Measurements from ENCODE around the gene ABCG1. TPM values are rescaled to one million over a fixed set of nuclear protein-coding genes. Genes with fewer than 3 reads are reported as not detected.

The ABCG1 gene
- total RNA-seq, 1 experiment from 2014 or later, result 5.6 TPM

GRCh38 chr21:42272984-42273600 is 54.2 kb downstream of the ABCG1 start:
- BruUV-seq (replicated peaks), result no TSS peak
- CTCF ChIA-PET, result no interaction called here
- no peaks in the 10 kb centered on the region for H4K20me1 ChIP-seq (ENCODE audit: insufficient read depth)

GRCh38 chr21:42276076-42276475 is 57.1 kb downstream of the ABCG1 start:
- BruUV-seq (replicated peaks), result no TSS peak
- intact Hi-C loops (cut with micrococcal nuclease; ENCODE audit: unreplicated experiment), result no loop called here
- TF ChIP-seq CTCF (conservative IDR thresholded peaks at IDR 0.05), result no peak
- TF ChIP-seq EZH2 (IDR thresholded peaks at IDR 0.05; ENCODE audit: low read depth), result no peak
- Histone ChIP-seq H3K36me3 (ENCODE audit: low read depth) (no peaks in the 10 kb centered on the region), H4K20me1 (ENCODE audit: insufficient read depth) (no peaks in the 10 kb centered on the region), H3K4me1 (replicated peaks; ENCODE audit: insufficient read depth) (no peaks in the 10 kb centered on the region), H3K4me2 (no peak overlapping the region), H2AFZ (no peak overlapping the region), H3K27ac (no peak overlapping the region), H3K4me3 (no peak overlapping the region), H3K27me3 (ENCODE audit: insufficient read depth, low read depth) (no peaks in the 10 kb centered on the region), H3F3A (ENCODE audit: insufficient read depth, low read depth) (no peaks in the 10 kb centered on the region), H3K9me3 (ENCODE audit: insufficient read depth, low read depth) (no peaks in the 10 kb centered on the region), H3K9me2 (ENCODE audit: insufficient read depth) (no peaks in the 10 kb centered on the region), H3K79me2 (ENCODE audit: low read depth) (no peaks in the 10 kb centered on the region)
- ChIA-PET CTCF (no interaction called here), POLR2A (ENCODE audit: unreplicated experiment) (no interaction called here)
- no peak for DNase-seq

More at GRCh38 chr21:42272984-42273600, 54.2 kb downstream of the ABCG1 start:
- TF ChIP-seq CTCF (conservative IDR thresholded peaks at IDR 0.05), result no peak
- TF ChIP-seq EZH2 (IDR thresholded peaks at IDR 0.05; ENCODE audit: low read depth), result no peak
- no peak overlapping the region for H3K4me2 ChIP-seq
- no peak for DNase-seq
- H3F3A ChIP-seq (ENCODE audit: insufficient read depth, low read depth), result no peaks in the 10 kb centered on the region
- H3K79me2 ChIP-seq (ENCODE audit: low read depth), result no peaks in the 10 kb centered on the region
- no peaks in the 10 kb centered on the region for H3K9me2 ChIP-seq (ENCODE audit: insufficient read depth)
- POLR2A ChIA-PET (ENCODE audit: unreplicated experiment), result no interaction called here
- no peak overlapping the region for H3K4me3 ChIP-seq
- no peaks in the 10 kb centered on the region for H3K9me3 ChIP-seq (ENCODE audit: insufficient read depth, low read depth)
- no peaks in the 10 kb centered on the region for H3K4me1 ChIP-seq (replicated peaks; ENCODE audit: insufficient read depth)
- H3K27me3 ChIP-seq (ENCODE audit: insufficient read depth, low read depth), result no peaks in the 10 kb centered on the region
- H3K36me3 ChIP-seq (ENCODE audit: low read depth), result no peaks in the 10 kb centered on the region
- no peak overlapping the region for H3K27ac ChIP-seq
- H2AFZ ChIP-seq, result no peak overlapping the region
- intact Hi-C loops (cut with micrococcal nuclease; ENCODE audit: unreplicated experiment), result no loop called here

- Histone ChIP-seq H2AFZ (no peak overlapping the region), H3K4me3 (no peak overlapping the region), H3K4me1 (replicated peaks; ENCODE audit: insufficient read depth) (no peaks in the 10 kb centered on the region), H3K9me2 (ENCODE audit: insufficient read depth) (no peaks in the 10 kb centered on the region), H3F3A (ENCODE audit: insufficient read depth, low read depth) (no peaks in the 10 kb centered on the region), H3K79me2 (ENCODE audit: low read depth) (no peaks in the 10 kb centered on the region), H4K20me1 (ENCODE audit: insufficient read depth) (no peaks in the 10 kb centered on the region), H3K27ac (no peak overlapping the region), H3K9me3 (ENCODE audit: insufficient read depth, low read depth) (no peaks in the 10 kb centered on the region), H3K4me2 (no peak overlapping the region), H3K36me3 (ENCODE audit: low read depth) (no peaks in the 10 kb centered on the region), H3K27me3 (ENCODE audit: insufficient read depth, low read depth) (no peaks in the 10 kb centered on the region)
- intact Hi-C loops (cut with micrococcal nuclease; ENCODE audit: unreplicated experiment), result no loop called here
- DNase-seq, result no peak
- ChIA-PET POLR2A (ENCODE audit: unreplicated experiment) (no interaction called here), CTCF (interaction anchor here (0.6 kb wide), 1 partner anchor 118 kb away, joined by 5 read pairs; no protein-coding TSS in a partner anchor)
- TF ChIP-seq EZH2 (IDR thresholded peaks at IDR 0.05; ENCODE audit: low read depth) (no peak), CTCF (conservative IDR thresholded peaks at IDR 0.05) (no peak)
- no TSS peak for BruUV-seq (replicated peaks)
Measured at GRCh38 chr21:42276526-42277154, 57.7 kb downstream of the ABCG1 start.
